ENCODE results near the gene NUTF2. TPM values are rescaled to one million over a fixed set of nuclear protein-coding genes. Genes with fewer than 3 reads are reported as not detected.
"Not testable (repeated sequence)": the region's sequence is repeated elsewhere in the genome, so short reads cannot be mapped to it uniquely, and the experiment has no call there.

Gene NUTF2
- total RNA-seq, 1 donor from 2014 or later = 186 TPM

- no peaks in the 10 kb centered on the region for H3K9me3 Mint-ChIP-seq
- no peak overlapping the region for H3K4me3 Mint-ChIP-seq
- DNase-seq (ENCODE audit: low spot score) = no peak
- intact Hi-C loops (cut with micrococcal nuclease) = no loop called here
- no peaks in the 10 kb centered on the region for H3K27me3 Mint-ChIP-seq (ENCODE audit: insufficient read depth)
- peaks cover 26% of the 10 kb centered on the region for H3K36me3 Mint-ChIP-seq (ENCODE audit: low read depth)
- peak overlapping the region; percentile 89 for H3K27ac Mint-ChIP-seq
- peaks cover 24% of the 10 kb centered on the region for H3K4me1 Mint-ChIP-seq (ENCODE audit: low read depth)
These were observed 62.5 kb downstream of the NUTF2 start for GRCh38 chr16:67909056-67909742.

- H3K36me3 Mint-ChIP-seq (ENCODE audit: low read depth) = peaks cover 24% of the 10 kb centered on the region
- peaks cover 24% of the 10 kb centered on the region for H3K4me1 Mint-ChIP-seq (ENCODE audit: low read depth)
- H3K27ac Mint-ChIP-seq = peak overlapping the region; percentile 89
- H3K4me3 Mint-ChIP-seq = no peak overlapping the region
- H3K27me3 Mint-ChIP-seq (ENCODE audit: insufficient read depth) = no peaks in the 10 kb centered on the region
- no peaks in the 10 kb centered on the region for H3K9me3 Mint-ChIP-seq
- peak; percentile 50 for DNase-seq (ENCODE audit: low spot score)
- intact Hi-C loops (cut with micrococcal nuclease) = no loop called here
These were observed 63.4 kb downstream of the NUTF2 start for GRCh38 chr16:67910158-67910557.

- H3K36me3 Mint-ChIP-seq (ENCODE audit: low read depth) = peaks cover 14% of the 10 kb centered on the region
- no peak for DNase-seq (ENCODE audit: low spot score)
- H3K4me1 Mint-ChIP-seq (ENCODE audit: low read depth) = peaks cover 27% of the 10 kb centered on the region
- peak overlapping the region; percentile 19 for H3K27ac Mint-ChIP-seq
- intact Hi-C loops (cut with micrococcal nuclease) = no loop called here
- no peaks in the 10 kb centered on the region for H3K9me3 Mint-ChIP-seq
- no peak overlapping the region for H3K4me3 Mint-ChIP-seq
- no peaks in the 10 kb centered on the region for H3K27me3 Mint-ChIP-seq (ENCODE audit: insufficient read depth)
These were observed 68.2 kb downstream of the NUTF2 start for GRCh38 chr16:67914758-67915495.

- intact Hi-C loops (cut with micrococcal nuclease) = not testable (repeated sequence)
- H3K36me3 Mint-ChIP-seq (ENCODE audit: low read depth) = peaks cover 11% of the 10 kb centered on the region
These were observed 68.7 kb downstream of the NUTF2 start for GRCh38 chr16:67915496-67915769.

GRCh38 chr16:67915831-67916723, 69.3 kb downstream of the NUTF2 start:
- intact Hi-C loops (cut with micrococcal nuclease) = no loop called here
- Mint-ChIP-seq H3K27me3 (ENCODE audit: insufficient read depth) (no peaks in the 10 kb centered on the region), H3K27ac (peak overlapping the region; percentile 42)

More at GRCh38 chr16:67915496-67915769, 68.7 kb downstream of the NUTF2 start:
- not testable (repeated sequence) for H3K27me3 Mint-ChIP-seq (ENCODE audit: insufficient read depth); H3K9me3 Mint-ChIP-seq; DNase-seq (ENCODE audit: low spot score); H3K4me3 Mint-ChIP-seq
- peaks cover 22% of the 10 kb centered on the region for H3K4me1 Mint-ChIP-seq (ENCODE audit: low read depth)
- peak overlapping the region; percentile 26 for H3K27ac Mint-ChIP-seq

GRCh38 chr16:67917140-67917851, 70.6 kb downstream of the NUTF2 start:
- Mint-ChIP-seq H3K27ac (peak overlapping the region; percentile 73), H3K9me3 (no peaks in the 10 kb centered on the region), H3K27me3 (ENCODE audit: insufficient read depth) (no peaks in the 10 kb centered on the region), H3K36me3 (ENCODE audit: low read depth) (peaks cover 6% of the 10 kb centered on the region), H3K4me1 (ENCODE audit: low read depth) (peaks cover 22% of the 10 kb centered on the region), H3K4me3 (no peak overlapping the region)
- no peak for DNase-seq (ENCODE audit: low spot score)
- intact Hi-C loops (cut with micrococcal nuclease) = no loop called here

More at GRCh38 chr16:67915831-67916723, 69.3 kb downstream of the NUTF2 start:
- H3K4me1 Mint-ChIP-seq (ENCODE audit: low read depth) = peaks cover 16% of the 10 kb centered on the region
- no peak overlapping the region for H3K4me3 Mint-ChIP-seq
- peaks cover 8% of the 10 kb centered on the region for H3K36me3 Mint-ChIP-seq (ENCODE audit: low read depth)
- no peak for DNase-seq (ENCODE audit: low spot score)
- H3K9me3 Mint-ChIP-seq = no peaks in the 10 kb centered on the region

GRCh38 chr16:67917852-67918236, 71.1 kb downstream of the NUTF2 start:
- Mint-ChIP-seq H3K36me3 (ENCODE audit: low read depth) (peaks cover 6% of the 10 kb centered on the region), H3K4me3 (no peak overlapping the region), H3K9me3 (no peaks in the 10 kb centered on the region), H3K27ac (peak overlapping the region; percentile 73), H3K4me1 (ENCODE audit: low read depth) (peaks cover 27% of the 10 kb centered on the region), H3K27me3 (ENCODE audit: insufficient read depth) (no peaks in the 10 kb centered on the region)
- no peak for DNase-seq (ENCODE audit: low spot score)
- intact Hi-C loops (cut with micrococcal nuclease) = loop anchor here (2.0 kb wide), 1 partner anchor 25 kb away; the partner anchor contains the start of gene PSKH1

- Mint-ChIP-seq H3K4me1 (ENCODE audit: low read depth) (peaks cover 30% of the 10 kb centered on the region), H3K27me3 (ENCODE audit: insufficient read depth) (no peaks in the 10 kb centered on the region), H3K36me3 (ENCODE audit: low read depth) (peaks cover 6% of the 10 kb centered on the region), H3K9me3 (no peaks in the 10 kb centered on the region), H3K27ac (peak overlapping the region; percentile 55), H3K4me3 (no peak overlapping the region)
- DNase-seq (ENCODE audit: low spot score) = no peak
- intact Hi-C loops (cut with micrococcal nuclease) = loop anchor here (1.0 to 2.0 kb wide), 2 partner anchors 27 to 103 kb away; partner anchors contain the start of gene PSKH1
These were observed 73.0 kb downstream of the NUTF2 start for GRCh38 chr16:67919622-67920221.

Other genes starting within 250 kb of the NUTF2 start
- 228 and 238 TPM in 2 replicates for gene CARMIL2, start 201.8 kb upstream of the NUTF2 start, total RNA-seq
- 56.7 and 59.1 TPM in 2 replicates for gene ACD, start 186.7 kb upstream of the NUTF2 start, total RNA-seq
- gene PARD6A, start 186.0 kb upstream of the NUTF2 start, total RNA-seq = 13.4 and 16.1 TPM in 2 replicates
- 11.0 and 11.8 TPM in 2 replicates for gene ENKD1, start 180.2 kb upstream of the NUTF2 start, total RNA-seq
- 0.86 and 1.4 TPM in 2 replicates for gene C16orf86, start 180.1 kb upstream of the NUTF2 start, total RNA-seq
- 19.6 and 20.3 TPM in 2 replicates for gene GFOD2, start 127.6 kb upstream of the NUTF2 start, total RNA-seq
- gene RANBP10, start 40.4 kb upstream of the NUTF2 start, total RNA-seq = 23.0 and 25.7 TPM in 2 replicates
- gene TSNAXIP1, start 40.0 kb upstream of the NUTF2 start, total RNA-seq = 0.52 and 0.83 TPM in 2 replicates
- gene THAP11, start 4.6 kb upstream of the NUTF2 start, total RNA-seq = 43.0 and 49.5 TPM in 2 replicates
- gene CENPT, start 760 bp downstream of the NUTF2 start, total RNA-seq = 41.6 and 45.0 TPM in 2 replicates
- gene EDC4, start 26.1 kb downstream of the NUTF2 start, total RNA-seq = 115 and 128 TPM in 2 replicates
- gene NRN1L, start 38.0 kb downstream of the NUTF2 start, total RNA-seq = 0.65 and 0.76 TPM in 2 replicates
- gene PSKH1, start 46.3 kb downstream of the NUTF2 start, total RNA-seq = 17.8 TPM in 2 replicates
- gene CTRL, start 84.9 kb downstream of the NUTF2 start, total RNA-seq = 5.5 and 6.9 TPM in 2 replicates
- 213 and 218 TPM in 2 replicates for gene PSMB10, start 89.9 kb downstream of the NUTF2 start, total RNA-seq
- 12.7 and 20.3 TPM in 2 replicates for gene LCAT, start 97.2 kb downstream of the NUTF2 start, total RNA-seq
- gene SLC12A4, start 121.7 kb downstream of the NUTF2 start, total RNA-seq = 40.0 and 43.1 TPM in 2 replicates
- not detected in 2 replicates for gene DPEP3, start 133.6 kb downstream of the NUTF2 start, total RNA-seq
- gene DPEP2, start 152.6 kb downstream of the NUTF2 start, total RNA-seq = 2.4 and 2.6 TPM in 2 replicates
- not detected in 2 replicates for gene DPEP2NB, start 169.0 kb downstream of the NUTF2 start, total RNA-seq
- gene DDX28, start 176.3 kb downstream of the NUTF2 start, total RNA-seq = 28.2 and 28.4 TPM in 2 replicates
- gene DUS2, start 176.4 kb downstream of the NUTF2 start, total RNA-seq = 34.7 and 37.2 TPM in 2 replicates
- 152 and 157 TPM in 2 replicates for gene NFATC3, start 238.4 kb downstream of the NUTF2 start, total RNA-seq

Data from activated T-helper 1 cell treated with anti-CD3 and anti-CD28 coated beads, Interleukin-12 subunit alpha, Interleukin-12 subunit beta, Interleukin-2, Interleukin-4 antibody, amounts not matched to agents 30 ng/mL and 10 ng/mL and 1 ng/mL, durations not matched to agents 14 hours and 24 hours and 36 hours (primary cell).